AG04450 (cell line): ENCODE data around the gene CLEC17A. TPM values are rescaled to one million over a fixed set of nuclear protein-coding genes. Genes with fewer than 3 reads are reported as not detected.

Experiments used
- CTCF ChIA-PET: fragments of 300-600, 350-600 bp; formaldehyde crosslinking; extraction: SDS; loops from one replicate; lab custom pipeline; 2022; ENCODE audit warnings: antibody characterized with exemption, inconsistent platforms; lab: Charles Lee
- POLR2A ChIA-PET: fragments of 350-600 bp; formaldehyde crosslinking; extraction: SDS; loops from one replicate; lab custom pipeline; 2021; ENCODE audit warnings: antibody characterized with exemption, inconsistent platforms; lab: Yijun Ruan, JAX
- DNase-seq: peaks from one replicate; pipeline ENCODE4 v3.0.0-alpha.2; 2011; ENCODE audit warnings: low read depth, low spot score
- H3K27ac ChIP-seq: one replicate; pipeline ENCODE4 v1.5.1; 2012; ENCODE audit warnings: low read depth, low read length, control low read depth
- H3K27me3 ChIP-seq: one replicate; pipeline ENCODE4 v1.6.0; 2012; ENCODE audit warnings: low read length; ENCODE audit not compliant: control insufficient read depth, insufficient read depth
- H3K4me3 ChIP-seq: 2 replicates; pipeline ENCODE4 v1.5.1; 2011; ENCODE audit warnings: mild to moderate bottlenecking, low read depth, low read length, control low read depth
- H3K9me3 ChIP-seq: 2 replicates; pipeline ENCODE4 v1.5.1; 2012; ENCODE audit warnings: low read length; ENCODE audit not compliant: control insufficient read depth, insufficient read depth
- polyA plus RNA-seq: library from polyadenylated mRNA; depleted of rRNA; stranded (reverse); fragments of >200 nt; gene quantifications from 2 replicates; pipeline ENCODE4 v1.2.3, GENCODE V29; 2011; rRNA removed
- small RNA-seq: library from RNA; depleted of rRNA; stranded (forward); fragments of <200 nt; gene quantifications from one replicate; pipeline ENCODE3, GENCODE V24; 2012; ENCODE audit warnings: low read depth; ENCODE audit not compliant: insufficient read length
- TF ChIP-seq, protein P1 (sequence below): IDR thresholded peaks from 2 replicates; pipeline ENCODE4 v1.5.1; 2011; ENCODE audit warnings: low read depth, low read length, control low read depth, inconsistent platforms

Gene CLEC17A
- polyA plus RNA-seq, 1 experiment: not detected

DNA sequence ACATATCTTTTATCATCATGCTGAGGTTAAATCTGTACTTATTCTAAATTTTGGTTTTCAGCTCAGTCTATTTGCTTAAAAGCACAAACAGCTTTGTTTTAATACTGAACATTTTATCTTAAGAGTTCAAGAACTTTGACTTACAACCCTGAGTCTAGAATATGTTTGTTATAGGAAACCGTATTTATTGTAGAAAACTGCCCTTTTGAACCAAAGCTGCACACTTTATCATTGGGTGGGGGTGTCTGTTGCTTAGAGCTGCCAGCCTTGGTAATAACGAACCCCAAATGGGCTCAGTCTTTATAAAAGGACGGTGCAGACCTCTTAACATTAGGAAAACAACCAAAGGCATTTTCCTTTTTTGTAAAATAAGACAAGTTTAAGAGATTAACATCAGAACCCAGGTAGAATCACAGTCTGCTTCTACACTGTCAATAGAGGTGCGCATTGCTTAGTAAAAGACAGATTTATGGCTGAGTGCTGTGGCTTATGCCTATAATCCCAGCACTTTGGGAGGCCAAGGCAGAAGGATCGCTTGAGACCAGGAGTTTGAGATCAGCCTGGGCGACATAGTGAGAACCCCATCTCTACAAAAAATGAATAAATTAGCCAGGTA, 77.1 kb downstream of the CLEC17A start:
- H3K4me3 ChIP-seq: no peak overlapping the region
- no peak for DNase-seq
- no peaks in the 10 kb centered on the region for H3K27me3 ChIP-seq
- ChIA-PET POLR2A (no interaction called here), CTCF (interaction anchor here (0.5 kb wide), 1 partner anchor 16 kb away, joined by 8 read pairs; no protein-coding TSS in a partner anchor)
- no peak overlapping the region for H3K27ac ChIP-seq
- TF ChIP-seq, protein P1, sequence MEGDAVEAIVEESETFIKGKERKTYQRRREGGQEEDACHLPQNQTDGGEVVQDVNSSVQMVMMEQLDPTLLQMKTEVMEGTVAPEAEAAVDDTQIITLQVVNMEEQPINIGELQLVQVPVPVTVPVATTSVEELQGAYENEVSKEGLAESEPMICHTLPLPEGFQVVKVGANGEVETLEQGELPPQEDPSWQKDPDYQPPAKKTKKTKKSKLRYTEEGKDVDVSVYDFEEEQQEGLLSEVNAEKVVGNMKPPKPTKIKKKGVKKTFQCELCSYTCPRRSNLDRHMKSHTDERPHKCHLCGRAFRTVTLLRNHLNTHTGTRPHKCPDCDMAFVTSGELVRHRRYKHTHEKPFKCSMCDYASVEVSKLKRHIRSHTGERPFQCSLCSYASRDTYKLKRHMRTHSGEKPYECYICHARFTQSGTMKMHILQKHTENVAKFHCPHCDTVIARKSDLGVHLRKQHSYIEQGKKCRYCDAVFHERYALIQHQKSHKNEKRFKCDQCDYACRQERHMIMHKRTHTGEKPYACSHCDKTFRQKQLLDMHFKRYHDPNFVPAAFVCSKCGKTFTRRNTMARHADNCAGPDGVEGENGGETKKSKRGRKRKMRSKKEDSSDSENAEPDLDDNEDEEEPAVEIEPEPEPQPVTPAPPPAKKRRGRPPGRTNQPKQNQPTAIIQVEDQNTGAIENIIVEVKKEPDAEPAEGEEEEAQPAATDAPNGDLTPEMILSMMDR: no peak
- H3K9me3 ChIP-seq: no peaks in the 10 kb centered on the region

DNA sequence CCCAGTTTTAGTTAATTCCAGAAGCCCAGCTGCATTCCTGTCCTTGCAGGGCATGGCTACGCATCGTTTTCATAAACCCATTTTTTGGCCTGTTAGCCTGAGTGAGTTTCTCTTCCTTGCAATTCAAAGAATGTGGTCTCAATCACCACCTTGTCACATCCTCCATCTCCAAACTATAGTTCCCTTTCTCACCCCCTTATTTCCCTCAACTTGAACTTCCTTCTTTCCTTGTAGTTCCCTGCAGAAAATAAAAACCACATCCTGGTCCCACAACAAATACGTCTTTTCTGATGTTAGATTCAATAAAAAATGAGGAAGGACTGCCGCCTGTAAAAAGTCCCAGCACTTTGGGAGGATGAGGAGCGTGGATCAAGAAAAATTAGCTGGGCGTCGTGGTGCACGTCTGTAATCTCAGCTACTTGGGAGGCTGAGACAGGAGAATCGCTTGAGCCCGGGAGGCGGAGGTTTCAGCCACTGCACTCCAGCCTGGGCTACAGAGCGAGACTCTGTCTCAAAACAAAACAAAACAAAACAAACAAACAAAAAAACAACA, 78.6 kb downstream of the CLEC17A start:
- ChIA-PET CTCF (no interaction called here), POLR2A (no interaction called here)
- Histone ChIP-seq H3K27me3 (no peaks in the 10 kb centered on the region), H3K27ac (no peak overlapping the region), H3K9me3 (no peaks in the 10 kb centered on the region), H3K4me3 (no peak overlapping the region)
- TF ChIP-seq, protein P1: no peak
- no peak for DNase-seq

Small RNA genes within 50 kb of the gene (small RNA-seq; reads per million reads assigned to genes)
- gene AC022149.2: not detected
- gene RN7SL842P: not detected

Other genes with a start within 250 kb of the CLEC17A start
- 19.5 and 21.9 TPM in 2 replicates for gene ADGRE5, start 201.6 kb upstream of the CLEC17A start, polyA plus RNA-seq
- 25.7 and 33.7 TPM in 2 replicates for gene DDX39A, start 163.7 kb upstream of the CLEC17A start, polyA plus RNA-seq
- gene PKN1, start 149.8 kb upstream of the CLEC17A start, polyA plus RNA-seq: 37.5 and 43.4 TPM in 2 replicates
- 0.72 and 1.0 TPM in 2 replicates for gene PTGER1, start 107.7 kb upstream of the CLEC17A start, polyA plus RNA-seq
- gene GIPC1, start 87.0 kb upstream of the CLEC17A start, polyA plus RNA-seq: 47.4 and 59.8 TPM in 2 replicates
- gene DNAJB1, start 64.7 kb upstream of the CLEC17A start, polyA plus RNA-seq: 80.6 and 88.3 TPM in 2 replicates
- gene TECR, start 53.5 kb upstream of the CLEC17A start, polyA plus RNA-seq: 59.6 and 70.2 TPM in 2 replicates
- gene NDUFB7, start 11.0 kb upstream of the CLEC17A start, polyA plus RNA-seq: 97.3 and 164 TPM in 2 replicates
- not detected in 2 replicates for gene ADGRE3, start 91.8 kb downstream of the CLEC17A start, polyA plus RNA-seq
- 10.7 and 11.8 TPM in 2 replicates for gene ZNF333, start 107.0 kb downstream of the CLEC17A start, polyA plus RNA-seq
- 0.12 TPM in 1 of 2 replicates, not detected in the other for gene ADGRE2, start 195.5 kb downstream of the CLEC17A start, polyA plus RNA-seq